A549 (cell line): ENCODE measurements around the gene RBL2. TPM values are rescaled to one million over a fixed set of nuclear protein-coding genes. Genes with fewer than 3 reads are reported as not detected.

Experiments used
- ATAC-seq, 2 experiments: fragments of 200-7000 bp in 1 of 2; fragments of >200 bp in 1 of 2; cut with Nextera tagmentation in 1 of 2; cut with Tn5 transposase in 1 of 2; 3 replicates each; pipeline versions ENCODE4 v1.8.0 to v1.9.1; 2018 to 2020; ENCODE audit warnings: mild to moderate bottlenecking in 1 of 2, moderate library complexity in 1 of 2
- CTCF ChIA-PET: fragments of 300-600 bp; sonication (Branson Sonifier 250); formaldehyde crosslinking; extraction: SDS; loops from one replicate; lab custom pipeline; 2021; ENCODE audit warnings: antibody characterized with exemption, inconsistent platforms; lab: Yijun Ruan, JAX
- POLR2A ChIA-PET: fragments of 350-600 bp; formaldehyde crosslinking; extraction: SDS; loops from one replicate; lab custom pipeline; 2021; ENCODE audit warnings: antibody characterized with exemption, inconsistent platforms; lab: Yijun Ruan, JAX
- DNase-seq, 2 experiments: peaks; one replicate each; pipeline versions ENCODE4 v3.0.0 to v3.0.0-alpha.2; 2011 to 2016; ENCODE audit warnings: low read depth in 1 of 2, low spot score in 1 of 2
- FAIRE-seq: peaks from 2 replicates; lab custom pipeline; 2011; peaks lifted over from hg19 to GRCh38; lab: Jason Lieb, UNC
- H3K27ac ChIP-seq, 2 experiments: fragments of >200 bp; sonication (Bioruptor Twin); formaldehyde crosslinking; 3 replicates each; pipeline ENCODE4 v1.5.1; 2016 to 2017
- H3K4me1 ChIP-seq: fragments of >200 bp; sonication (Bioruptor Twin); formaldehyde crosslinking; 3 replicates; pipeline ENCODE4 v1.6.1; 2016
- H3K4me2 ChIP-seq: fragments of >200 bp; sonication (Bioruptor Twin); formaldehyde crosslinking; 3 replicates; pipeline ENCODE4 v1.6.1; 2016
- H3K4me3 ChIP-seq: fragments of >200 bp; sonication (Bioruptor Twin); formaldehyde crosslinking; 3 replicates; pipeline ENCODE4 v1.5.1; 2016
- H3K9me3 ChIP-seq: fragments of >200 bp; sonication (Bioruptor Twin); formaldehyde crosslinking; 3 replicates; pipeline ENCODE4 v1.6.1; 2016
- BCL3 ChIP-seq: fragments of >200 bp; sonication (Bioruptor Twin); formaldehyde crosslinking; IDR thresholded peaks from 3 replicates; pipeline ENCODE4 v1.6.1; 2016
- CHD2 ChIP-seq: fragments of 150-350 bp; IDR thresholded peaks from 2 replicates; pipeline ENCODE4 v1.6.1; 2014; ENCODE audit warnings: low read length; ENCODE audit not compliant: partially characterized antibody
- CHD4 ChIP-seq: fragments of 200-600 bp; sonication (generic); IDR thresholded peaks from 2 replicates; pipeline ENCODE4 v1.6.1; 2016; ENCODE audit warnings: antibody characterized with exemption, mild to moderate bottlenecking, borderline replicate concordance
- E2F6 ChIP-seq: IDR thresholded peaks from 2 replicates; pipeline ENCODE4 v1.6.1; 2012; ENCODE audit warnings: low read depth, borderline replicate concordance
- EHF ChIP-seq: fragments of 250-450 bp; sonication (Bioruptor Pico); IDR thresholded peaks from 2 replicates; pipeline ENCODE4 v1.5.0; 2020; ENCODE audit warnings: mild to moderate bottlenecking
- FOSB ChIP-seq: fragments of 250-450 bp; sonication (Bioruptor Pico); IDR thresholded peaks from 2 replicates; pipeline ENCODE4 v1.5.0; 2020; ENCODE audit warnings: mild to moderate bottlenecking, moderate library complexity
- FOXS1 ChIP-seq: fragments of 250-450 bp; sonication (Bioruptor Pico); IDR thresholded peaks from 2 replicates; pipeline ENCODE4 v1.5.0; 2020; ENCODE audit warnings: mild to moderate bottlenecking, moderate library complexity
- GATA3 ChIP-seq: IDR thresholded peaks from 2 replicates; pipeline ENCODE4 v1.6.1; 2012; ENCODE audit warnings: borderline replicate concordance
- HEYL ChIP-seq: fragments of 250-450 bp; sonication (Bioruptor Pico); IDR thresholded peaks from 2 replicates; pipeline ENCODE4 v1.8.0; 2021; ENCODE audit warnings: mild to moderate bottlenecking, moderate library complexity
- HOXB13 ChIP-seq: fragments of 250-450 bp; sonication (Bioruptor Pico); IDR thresholded peaks from 2 replicates; pipeline ENCODE4 v1.5.0; 2020; ENCODE audit warnings: low read depth, mild to moderate bottlenecking, moderate library complexity
- JUN ChIP-seq, 2 experiments: fragments of >200 bp; sonication (Bioruptor Twin); formaldehyde crosslinking; IDR thresholded peaks; 2 replicates in 1 of 2; 3 replicates in 1 of 2; pipeline ENCODE4 v1.6.1; 2016 to 2017
- JUNB ChIP-seq: fragments of >200 bp; sonication (Bioruptor Twin); formaldehyde crosslinking; IDR thresholded peaks from 2 replicates; pipeline ENCODE4 v1.6.1; 2016
- KDM1A ChIP-seq: fragments of 200-600 bp; sonication (generic); IDR thresholded peaks from 2 replicates; pipeline ENCODE4 v1.6.1; 2016; ENCODE audit warnings: low read depth, mild to moderate bottlenecking
- KDM5A ChIP-seq: fragments of 200-600 bp; sonication (generic); IDR thresholded peaks from 2 replicates; pipeline ENCODE4 v1.6.1; 2016; ENCODE audit warnings: antibody characterized with exemption, mild to moderate bottlenecking
- MAFK ChIP-seq: fragments of 450-650 bp; IDR thresholded peaks from 2 replicates; pipeline ENCODE4 v1.6.1; 2014; ENCODE audit not compliant: partially characterized antibody
- NR3C1 ChIP-seq: fragments of >200 bp; sonication (Bioruptor Twin); formaldehyde crosslinking; IDR thresholded peaks from 3 replicates; pipeline ENCODE4 v1.6.1; 2017
- PHF8 ChIP-seq: fragments of 200-600 bp; sonication (generic); IDR thresholded peaks from 2 replicates; pipeline ENCODE4 v1.6.1; 2016; ENCODE audit warnings: low read depth, mild to moderate bottlenecking, antibody characterized with exemption, moderate library complexity, borderline replicate concordance
- POLR2A ChIP-seq: IDR thresholded peaks from 2 replicates; pipeline ENCODE4 v1.6.1; 2012; ENCODE audit warnings: mild to moderate bottlenecking, low read length
- RAD21 ChIP-seq, 2 experiments: fragments of >200 bp in 1 of 2; sonication (Bioruptor Twin) in 1 of 2; formaldehyde crosslinking in 1 of 2; IDR thresholded peaks in 1 of 2; conservative IDR thresholded peaks in 1 of 2; 2 replicates in 1 of 2; 3 replicates in 1 of 2; pipeline ENCODE4 v1.6.1; 2012 to 2018; ENCODE audit warnings: inconsistent platforms in 1 of 2
- RCOR1 ChIP-seq: fragments of 150-350 bp; IDR thresholded peaks from 2 replicates; pipeline ENCODE4 v1.6.1; 2014; ENCODE audit warnings: antibody characterized with exemption, low read length, low read depth
- SMC3 ChIP-seq: fragments of >200 bp; sonication (Bioruptor Twin); formaldehyde crosslinking; IDR thresholded peaks from 3 replicates; pipeline ENCODE4 v1.6.1; 2018; ENCODE audit warnings: inconsistent platforms
- USF2 ChIP-seq: fragments of 450-650 bp; IDR thresholded peaks from 2 replicates; pipeline ENCODE4 v1.6.1; 2014; ENCODE audit warnings: antibody characterized with exemption
- WGBS: methylation state at CpG from one replicate; pipeline ENCODE4 v1.1.6; 2017; ENCODE audit errors: missing lambda C conversion rate; 5-methylcytosine and 5-hydroxymethylcytosine counted together
- polyA plus RNA-seq, 4 experiments: library from polyadenylated mRNA; depleted of rRNA in 3 of 4; stranded (reverse); fragments of >200 nt; fragmentation: RNase III in 1 of 4; extraction: RNeasy Plus Mini Kit Qiagen cat#74134 plus additional on column Dnase treatment in 1 of 4; gene quantifications; 2 replicates in 3 of 4; 3 replicates in 1 of 4; pipeline ENCODE4 v1.2.3, GENCODE V29; 2011 to 2017
- TF ChIP-seq, protein P1 (sequence below): fragments of >200 bp; sonication (Bioruptor Twin); formaldehyde crosslinking; IDR thresholded peaks from 2 replicates; pipeline ENCODE4 v1.6.1; 2016

Gene RBL2
- polyA plus RNA-seq, 2 of the 4 experiments (the other 2 are of a cell fraction): 17.2 to 45.0 TPM

DNA sequence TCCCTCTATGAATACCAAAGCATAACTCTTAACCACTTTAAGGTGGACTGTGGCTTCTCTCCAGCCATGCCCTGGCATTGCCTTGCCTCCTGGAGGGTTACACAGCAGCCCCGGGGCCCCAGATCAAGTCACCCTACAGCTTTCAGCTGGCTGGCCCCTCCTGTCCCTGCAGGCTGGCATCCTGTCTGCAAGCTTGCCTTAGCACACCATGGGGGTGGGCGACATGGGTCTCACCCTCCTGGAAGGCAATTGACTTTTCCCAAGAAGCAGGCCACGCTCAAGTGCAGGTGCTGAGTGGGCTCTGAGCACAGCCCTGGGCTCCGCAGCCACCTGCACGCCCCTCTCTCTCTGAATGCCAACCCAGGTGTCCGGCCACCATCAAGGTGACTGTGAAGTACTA lies 94.5 kb downstream of the RBL2 start (continued):
- TF ChIP-seq KDM1A (no peak), EHF (no peak), MAFK (no peak)
- TF ChIP-seq, protein P1, sequence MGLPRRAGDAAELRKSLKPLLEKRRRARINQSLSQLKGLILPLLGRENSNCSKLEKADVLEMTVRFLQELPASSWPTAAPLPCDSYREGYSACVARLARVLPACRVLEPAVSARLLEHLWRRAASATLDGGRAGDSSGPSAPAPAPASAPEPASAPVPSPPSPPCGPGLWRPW: no peak

- no peak for DNase-seq
- Histone ChIP-seq H3K4me2 (no peak overlapping the region), H3K9me3 (no peaks in the 10 kb centered on the region), H3K4me3 (no peak overlapping the region), H3K27ac (no peak overlapping the region), H3K4me1 (no peaks in the 10 kb centered on the region)
- CTCF ChIA-PET: interaction anchor here (2.2 kb wide), 1 partner anchor 18 kb away, joined by 5 read pairs; no protein-coding TSS in a partner anchor
- FAIRE-seq: no peak
- WGBS: 70% methylated on average over 14 of the region's 14 CpGs
- TF ChIP-seq HEYL (CRISPR knock-in tag) (no peak), HOXB13 (CRISPR knock-in tag) (no peak), PHF8 (no peak), CHD4 (no peak), NR3C1 (no peak), GATA3 (no peak), POLR2A (no peak), RCOR1 (no peak), MAFK (no peak), SMC3 (no peak), KDM5A (no peak), USF2 (no peak), JUN (IDR thresholded peaks at IDR 0.05) (no peak), FOXS1 (CRISPR knock-in tag) (no peak), JUNB (no peak)
- no peak for ATAC-seq
- POLR2A ChIA-PET: interaction anchor here (0.6 kb wide), 1 partner anchor 176 kb away, joined by 3 read pairs; no protein-coding TSS in a partner anchor
Observed at GRCh38 chr16:53529513-53529912, 95.2 kb downstream of the RBL2 start.

DNA sequence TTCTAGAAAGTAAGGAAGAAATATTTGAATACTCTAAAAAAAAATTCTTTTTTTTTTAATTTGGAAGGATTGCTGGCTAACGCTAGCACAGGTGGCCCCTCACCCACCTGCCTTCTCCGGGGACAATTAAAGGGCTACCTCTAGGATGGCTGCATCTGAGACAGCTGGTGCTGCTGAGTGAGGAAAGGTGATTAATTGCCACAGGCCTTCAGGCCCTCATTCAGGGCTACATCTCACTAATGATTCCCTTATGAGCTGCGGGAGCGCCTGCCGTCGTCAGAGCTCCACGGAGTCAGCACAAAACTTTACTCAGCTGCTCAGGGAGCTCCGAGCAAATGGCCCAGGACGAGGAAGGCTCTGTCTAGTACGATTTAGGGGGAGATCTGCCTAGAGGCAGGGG lies 95.8 kb downstream of the RBL2 start:
- Histone ChIP-seq H3K27ac (no peak overlapping the region), H3K4me1 (no peaks in the 10 kb centered on the region), H3K4me2 (no peak overlapping the region), H3K4me3 (no peak overlapping the region)
- ChIA-PET POLR2A (interaction anchor here (0.6 kb wide), 1 partner anchor 176 kb away, joined by 3 read pairs; no protein-coding TSS in a partner anchor), CTCF (interaction anchor here (1.0 to 2.2 kb wide), 3 partner anchors 18 to 20 kb away, joined by 4 to 6 read pairs (median 5); no protein-coding TSS in a partner anchor)
- no peak for ATAC-seq
- FAIRE-seq: no peak
- TF ChIP-seq E2F6: no peak
- no peak for TF ChIP-seq CHD2
- no peak for TF ChIP-seq FOSB (CRISPR knock-in tag)
- TF ChIP-seq RAD21 (conservative IDR thresholded peaks at IDR 0.05 in 1 of 2, IDR thresholded peaks at IDR 0.05 in 1 of 2): no peak
- TF ChIP-seq BCL3: no peak
- TF ChIP-seq PHF8: no peak
- TF ChIP-seq, all 56 proteins: peak for 0
- 70% methylated on average over 7 of the region's 10 CpGs for WGBS
- no peak for DNase-seq
- no peaks in the 10 kb centered on the region for H3K9me3 ChIP-seq
